H9 (cell line): ENCODE measurements around the gene NINL. TPM values are rescaled to one million over a fixed set of nuclear protein-coding genes. Genes with fewer than 3 reads are reported as not detected.
A peak's percentile ranks its signal among the peaks of the same experiment; 100 is the strongest.

ENCODE experiments used
- DNase-seq: peaks from one replicate; pipeline ENCODE4 v3.0.0-alpha.2; 2017
- H2AFZ ChIP-seq: one replicate; pipeline ENCODE4 v1.6.1; 2013; ENCODE audit warnings: mild to moderate bottlenecking, low read length, control low read depth, moderate library complexity
- H2AK5ac ChIP-seq: 2 replicates; pipeline ENCODE4 v1.6.1; 2013; ENCODE audit warnings: low read length, control low read depth, mixed read lengths; ENCODE audit not compliant: insufficient read length
- H2BK120ac ChIP-seq: one replicate; pipeline ENCODE4 v1.6.1; 2013; ENCODE audit warnings: low read depth, mild to moderate bottlenecking, low read length, control low read depth, inconsistent platforms; ENCODE audit not compliant: poor library complexity, severe bottlenecking
- H2BK12ac ChIP-seq: 2 replicates; pipeline ENCODE4 v1.6.1; 2013; ENCODE audit warnings: low read length, control low read depth, mixed read lengths, low read depth; ENCODE audit not compliant: insufficient read length
- H2BK15ac ChIP-seq: 2 replicates; pipeline ENCODE4 v1.6.1; 2013; ENCODE audit warnings: low read depth, low read length, control low read depth
- H2BK20ac ChIP-seq: one replicate; pipeline ENCODE4 v1.6.1; 2013; ENCODE audit warnings: low read depth, mild to moderate bottlenecking, low read length, control low read depth, inconsistent platforms; ENCODE audit not compliant: poor library complexity, severe bottlenecking
- H2BK5ac ChIP-seq: 2 replicates; pipeline ENCODE4 v1.6.1; 2013; ENCODE audit warnings: low read length, control low read depth, mixed read lengths; ENCODE audit not compliant: insufficient read length
- H3K14ac ChIP-seq: 2 replicates; pipeline ENCODE4 v1.6.1; 2013; ENCODE audit warnings: low read length, control low read depth; ENCODE audit not compliant: insufficient read depth
- H3K18ac ChIP-seq: 2 replicates; pipeline ENCODE4 v1.6.1; 2013; ENCODE audit warnings: low read depth, mild to moderate bottlenecking, mixed read lengths, low read length, control low read depth; ENCODE audit not compliant: insufficient read length
- H3K23ac ChIP-seq: 2 replicates; pipeline ENCODE4 v1.6.1; 2013; ENCODE audit warnings: low read length, control low read depth, mixed read lengths, low read depth; ENCODE audit not compliant: insufficient read length
- H3K23me2 ChIP-seq: 2 replicates; pipeline ENCODE4 v1.6.1; 2013; ENCODE audit warnings: low read depth, mild to moderate bottlenecking, mixed read lengths, low read length, control low read depth; ENCODE audit not compliant: insufficient read length, poor library complexity, severe bottlenecking
- H3K27ac ChIP-seq: 2 replicates; pipeline ENCODE4 v1.5.1; 2013; ENCODE audit warnings: low read length, control low read depth, mixed read lengths, low read depth; ENCODE audit not compliant: insufficient read length
- H3K27me3 ChIP-seq: 2 replicates; pipeline ENCODE4 v1.6.1; 2013; ENCODE audit warnings: low read length, control low read depth, inconsistent platforms; ENCODE audit not compliant: insufficient read depth
- H3K4ac ChIP-seq: 2 replicates; pipeline ENCODE4 v1.6.1; 2013; ENCODE audit warnings: low read depth, mild to moderate bottlenecking, control low read depth, inconsistent platforms, low read length, moderate library complexity
- H3K4me1 ChIP-seq: 2 replicates; pipeline ENCODE4 v1.6.1; 2013; ENCODE audit warnings: low read length, control low read depth, inconsistent platforms; ENCODE audit not compliant: insufficient read depth
- H3K4me2 ChIP-seq: 2 replicates; pipeline ENCODE4 v1.6.1; 2013; ENCODE audit warnings: low read length, control low read depth, mixed read lengths; ENCODE audit not compliant: insufficient read length, insufficient read depth
- H3K56ac ChIP-seq: 2 replicates; pipeline ENCODE4 v1.6.1; 2013; ENCODE audit warnings: low read depth, mild to moderate bottlenecking, mixed read lengths, low read length, control low read depth; ENCODE audit not compliant: insufficient read length
- H3K79me1 ChIP-seq: 2 replicates; pipeline ENCODE4 v1.6.1; 2013; ENCODE audit warnings: low read depth, mild to moderate bottlenecking, moderate library complexity, low read length, control low read depth, inconsistent platforms; ENCODE audit not compliant: insufficient read depth, poor library complexity, severe bottlenecking
- H3K79me2 ChIP-seq: 2 replicates; pipeline ENCODE4 v1.6.1; 2013; ENCODE audit warnings: low read length, control low read depth, inconsistent platforms; ENCODE audit not compliant: insufficient read depth
- H3K9ac ChIP-seq: 2 replicates; pipeline ENCODE4 v1.6.1; 2013; ENCODE audit warnings: low read length, control low read depth, mixed read lengths; ENCODE audit not compliant: insufficient read length; ENCODE audit errors: extremely low read depth
- H3K9me3 ChIP-seq: one replicate; pipeline ENCODE4 v1.6.1; 2013; ENCODE audit warnings: low read depth, low read length, inconsistent platforms; ENCODE audit not compliant: control insufficient read depth
- H3T11ph ChIP-seq: one replicate; pipeline ENCODE4 v1.6.1; 2013; ENCODE audit warnings: mild to moderate bottlenecking, low read length, control low read depth, inconsistent platforms
- H4K20me1 ChIP-seq: one replicate; pipeline ENCODE4 v1.6.1; 2013; ENCODE audit not compliant: control insufficient read depth, insufficient read length, insufficient read depth
- H4K5ac ChIP-seq: 2 replicates; pipeline ENCODE4 v1.6.1; 2013; ENCODE audit warnings: low read depth, mild to moderate bottlenecking, mixed read lengths, low read length, control low read depth; ENCODE audit not compliant: insufficient read length
- H4K8ac ChIP-seq: replicated peaks from 2 replicates; pipeline ENCODE4 v1.6.1; 2013; ENCODE audit warnings: low read length, control low read depth, mixed read lengths, low read depth; ENCODE audit not compliant: insufficient read length
- H4K91ac ChIP-seq: 2 replicates; pipeline ENCODE4 v1.6.1; 2013; ENCODE audit warnings: low read depth, mild to moderate bottlenecking, moderate library complexity, mixed read lengths, low read length, control low read depth; ENCODE audit not compliant: insufficient read length
- H3K27ac Mint-ChIP-seq, 3 experiments: 2 replicates in 2 of 3; 3 replicates in 1 of 3; pipeline ENCODE4 v1.8.0; 2020 to 2021; ENCODE audit warnings: mixed read lengths in 3 of 3, mild to moderate bottlenecking in 1 of 3, moderate library complexity in 1 of 3
- H3K27me3 Mint-ChIP-seq: 2 replicates; pipeline ENCODE4 v1.8.0; 2021; ENCODE audit warnings: low read depth, mild to moderate bottlenecking, moderate library complexity, mixed read lengths
- H3K36me3 Mint-ChIP-seq, 3 experiments: 2 replicates in 2 of 3; 3 replicates in 1 of 3; pipeline ENCODE4 v1.8.0; 2020 to 2021; ENCODE audit warnings: low read depth in 3 of 3, mixed read lengths in 3 of 3; ENCODE audit not compliant: insufficient read depth in 1 of 3
- H3K4me1 Mint-ChIP-seq, 2 experiments: 2 replicates each; pipeline ENCODE4 v1.8.0; 2020; ENCODE audit warnings: mixed read lengths in 2 of 2
- H3K4me3 Mint-ChIP-seq, 2 experiments: 2 replicates in 1 of 2; 3 replicates in 1 of 2; pipeline ENCODE4 v1.8.0; 2020 to 2021; ENCODE audit warnings: mild to moderate bottlenecking in 2 of 2, mixed read lengths in 2 of 2, moderate library complexity in 1 of 2
- H3K9me3 Mint-ChIP-seq, 2 experiments: 2 replicates in 1 of 2; 3 replicates in 1 of 2; pipeline ENCODE4 v1.8.0; 2020; ENCODE audit warnings: mild to moderate bottlenecking in 2 of 2, mixed read lengths in 2 of 2, moderate library complexity in 1 of 2
- CTCF ChIP-seq: fragments of 200-600 bp; sonication (generic); conservative IDR thresholded peaks from 3 replicates; pipeline ENCODE4 v1.8.0; 2021; ENCODE audit warnings: antibody characterized with exemption, mild to moderate bottlenecking
- WGBS: extraction: QIAGEN DNeasy Blood & Tissue Kit; methylation state at CpG from one replicate; pipeline ENCODE4 v1.1.7; 2013; ENCODE audit warnings: missing lambda C conversion rate, low lambda C conversion rate, mixed read lengths; ENCODE audit not compliant: insufficient read length; ENCODE audit errors: extremely low coverage; 5-methylcytosine and 5-hydroxymethylcytosine counted together
- total RNA-seq: library from RNA; stranded (reverse); gene quantifications from 2 replicates; pipeline ENCODE4 v1.2.1, GENCODE V29; 2021

The NINL gene
- total RNA-seq, 1 experiment from 2014 or later, result 34.3 TPM

- no peak for DNase-seq
- H4K20me1 ChIP-seq, result no peaks in the 10 kb centered on the region
- H3K18ac ChIP-seq, result no peak overlapping the region
- no peak overlapping the region for H3K4ac ChIP-seq
- H3K14ac ChIP-seq, result no peak overlapping the region
- no peak overlapping the region for H4K5ac ChIP-seq
- H3K23me2 ChIP-seq, result no peaks in the 10 kb centered on the region
- H3K27me3 ChIP-seq, result no peaks in the 10 kb centered on the region
- no peak overlapping the region for H2BK120ac ChIP-seq
- H2BK12ac ChIP-seq, result no peak overlapping the region
- no peaks in the 10 kb centered on the region for H3K79me2 ChIP-seq
- no peak overlapping the region for H2BK20ac ChIP-seq
- H3K4me1 ChIP-seq, result no peaks in the 10 kb centered on the region
- H3T11ph ChIP-seq, result no peak overlapping the region
- no peak overlapping the region for H4K8ac ChIP-seq
- Mint-ChIP-seq H3K36me3 (peaks cover 54 to 79% (median 70%) of the 10 kb centered on the region in 3 experiments), H3K4me3 (no peak overlapping the region), H3K4me1 (peaks cover 3 to 5% of the 10 kb centered on the region in 2 experiments; a peak in 1 of 4 replicates), H3K27me3 (no peaks in the 10 kb centered on the region), H3K9me3 (no peaks in the 10 kb centered on the region), H3K27ac (peak overlapping the region; percentile 26 to 94 (median 47); a peak in 5 of 7 replicates)
- no peak overlapping the region for H3K56ac ChIP-seq
- no peak overlapping the region for H3K27ac ChIP-seq
- H3K9ac ChIP-seq, result no peak overlapping the region
- no peaks in the 10 kb centered on the region for H3K79me1 ChIP-seq
- no peak overlapping the region for H4K91ac ChIP-seq
- H2BK15ac ChIP-seq, result no peak overlapping the region
- H2AK5ac ChIP-seq, result no peak overlapping the region
- no peak overlapping the region for H2BK5ac ChIP-seq
- WGBS, result no CpG with 5 or more reads among the region's 13 CpGs
- no peak overlapping the region for H2AFZ ChIP-seq
- no peaks in the 10 kb centered on the region for H3K9me3 ChIP-seq
- TF ChIP-seq CTCF, result no peak
- no peak overlapping the region for H3K23ac ChIP-seq
- no peak overlapping the region for H3K4me2 ChIP-seq
Observed at GRCh38 chr20:25469558-25469957, 115.8 kb downstream of the NINL start.
